ENCODE results near the gene HMMR.

DNA sequence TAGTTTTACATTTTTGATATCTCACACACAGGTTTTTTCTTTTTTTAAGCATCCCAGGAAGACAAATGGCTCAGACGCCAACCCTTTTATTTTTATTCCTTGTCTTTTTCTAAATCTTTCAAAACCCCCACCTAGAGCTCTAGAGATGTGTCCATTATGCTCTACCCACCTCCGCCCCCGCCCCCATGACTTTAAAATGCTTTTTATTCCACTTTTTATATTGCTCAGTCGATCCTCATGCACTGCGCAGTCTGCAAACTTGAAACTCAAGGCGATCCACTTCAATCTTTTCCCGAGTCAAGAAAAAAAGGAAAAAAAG, 44.6 kb downstream of the HMMR start:
- TF ChIP-seq, protein P1, sequence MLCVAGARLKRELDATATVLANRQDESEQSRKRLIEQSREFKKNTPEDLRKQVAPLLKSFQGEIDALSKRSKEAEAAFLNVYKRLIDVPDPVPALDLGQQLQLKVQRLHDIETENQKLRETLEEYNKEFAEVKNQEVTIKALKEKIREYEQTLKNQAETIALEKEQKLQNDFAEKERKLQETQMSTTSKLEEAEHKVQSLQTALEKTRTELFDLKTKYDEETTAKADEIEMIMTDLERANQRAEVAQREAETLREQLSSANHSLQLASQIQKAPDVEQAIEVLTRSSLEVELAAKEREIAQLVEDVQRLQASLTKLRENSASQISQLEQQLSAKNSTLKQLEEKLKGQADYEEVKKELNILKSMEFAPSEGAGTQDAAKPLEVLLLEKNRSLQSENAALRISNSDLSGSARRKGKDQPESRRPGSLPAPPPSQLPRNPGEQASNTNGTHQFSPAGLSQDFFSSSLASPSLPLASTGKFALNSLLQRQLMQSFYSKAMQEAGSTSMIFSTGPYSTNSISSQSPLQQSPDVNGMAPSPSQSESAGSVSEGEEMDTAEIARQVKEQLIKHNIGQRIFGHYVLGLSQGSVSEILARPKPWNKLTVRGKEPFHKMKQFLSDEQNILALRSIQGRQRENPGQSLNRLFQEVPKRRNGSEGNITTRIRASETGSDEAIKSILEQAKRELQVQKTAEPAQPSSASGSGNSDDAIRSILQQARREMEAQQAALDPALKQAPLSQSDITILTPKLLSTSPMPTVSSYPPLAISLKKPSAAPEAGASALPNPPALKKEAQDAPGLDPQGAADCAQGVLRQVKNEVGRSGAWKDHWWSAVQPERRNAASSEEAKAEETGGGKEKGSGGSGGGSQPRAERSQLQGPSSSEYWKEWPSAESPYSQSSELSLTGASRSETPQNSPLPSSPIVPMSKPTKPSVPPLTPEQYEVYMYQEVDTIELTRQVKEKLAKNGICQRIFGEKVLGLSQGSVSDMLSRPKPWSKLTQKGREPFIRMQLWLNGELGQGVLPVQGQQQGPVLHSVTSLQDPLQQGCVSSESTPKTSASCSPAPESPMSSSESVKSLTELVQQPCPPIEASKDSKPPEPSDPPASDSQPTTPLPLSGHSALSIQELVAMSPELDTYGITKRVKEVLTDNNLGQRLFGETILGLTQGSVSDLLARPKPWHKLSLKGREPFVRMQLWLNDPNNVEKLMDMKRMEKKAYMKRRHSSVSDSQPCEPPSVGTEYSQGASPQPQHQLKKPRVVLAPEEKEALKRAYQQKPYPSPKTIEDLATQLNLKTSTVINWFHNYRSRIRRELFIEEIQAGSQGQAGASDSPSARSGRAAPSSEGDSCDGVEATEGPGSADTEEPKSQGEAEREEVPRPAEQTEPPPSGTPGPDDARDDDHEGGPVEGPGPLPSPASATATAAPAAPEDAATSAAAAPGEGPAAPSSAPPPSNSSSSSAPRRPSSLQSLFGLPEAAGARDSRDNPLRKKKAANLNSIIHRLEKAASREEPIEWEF (CRISPR knock-in tag; IDR thresholded peaks at IDR 0.05): no peak
- TF ChIP-seq ZNF184 (CRISPR knock-in tag; IDR thresholded peaks at IDR 0.05) (no peak), CREB1 (IDR thresholded peaks at IDR 0.05) (no peak), CREB1 (CRISPR knock-in tag; IDR thresholded peaks at IDR 0.05) (no peak), HNRNPK (IDR thresholded peaks at IDR 0.05; ENCODE audit: low read depth, low read length, poor library complexity, severe bottlenecking) (no peak), NR2C2 (CRISPR knock-in tag; IDR thresholded peaks at IDR 0.05) (no peak), NR2C2 (tag; IDR thresholded peaks at IDR 0.05) (no peak), RBM22 (IDR thresholded peaks at IDR 0.05; ENCODE audit: low read depth, low read length, poor library complexity, severe bottlenecking) (no peak), TCF7L2 (IDR thresholded peaks at IDR 0.05; ENCODE audit: low read depth, low read length) (no peak), YY1 (IDR thresholded peaks at IDR 0.05; ENCODE audit: borderline replicate concordance in 1 of 3, control insufficient read depth in 1 of 3, extremely low read depth in 1 of 3, insufficient read depth in 3 of 3, insufficient read length in 1 of 3, insufficient replicate concordance in 2 of 3, low read depth in 1 of 3, low read length in 2 of 3) (no peak), FOXK2 (conservative IDR thresholded peaks at IDR 0.05 in 1 of 2, IDR thresholded peaks at IDR 0.05 in 1 of 2; ENCODE audit: low read depth in 2 of 2) (no peak), POLR2A (conservative IDR thresholded peaks at IDR 0.05) (no peak), RB1 (IDR thresholded peaks at IDR 0.05; ENCODE audit: low read depth) (no peak)
- TF ChIP-seq, protein P2, sequence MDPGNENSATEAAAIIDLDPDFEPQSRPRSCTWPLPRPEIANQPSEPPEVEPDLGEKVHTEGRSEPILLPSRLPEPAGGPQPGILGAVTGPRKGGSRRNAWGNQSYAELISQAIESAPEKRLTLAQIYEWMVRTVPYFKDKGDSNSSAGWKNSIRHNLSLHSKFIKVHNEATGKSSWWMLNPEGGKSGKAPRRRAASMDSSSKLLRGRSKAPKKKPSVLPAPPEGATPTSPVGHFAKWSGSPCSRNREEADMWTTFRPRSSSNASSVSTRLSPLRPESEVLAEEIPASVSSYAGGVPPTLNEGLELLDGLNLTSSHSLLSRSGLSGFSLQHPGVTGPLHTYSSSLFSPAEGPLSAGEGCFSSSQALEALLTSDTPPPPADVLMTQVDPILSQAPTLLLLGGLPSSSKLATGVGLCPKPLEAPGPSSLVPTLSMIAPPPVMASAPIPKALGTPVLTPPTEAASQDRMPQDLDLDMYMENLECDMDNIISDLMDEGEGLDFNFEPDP (CRISPR knock-in tag; IDR thresholded peaks at IDR 0.05): no peak
- TF ChIP-seq, protein P3, sequence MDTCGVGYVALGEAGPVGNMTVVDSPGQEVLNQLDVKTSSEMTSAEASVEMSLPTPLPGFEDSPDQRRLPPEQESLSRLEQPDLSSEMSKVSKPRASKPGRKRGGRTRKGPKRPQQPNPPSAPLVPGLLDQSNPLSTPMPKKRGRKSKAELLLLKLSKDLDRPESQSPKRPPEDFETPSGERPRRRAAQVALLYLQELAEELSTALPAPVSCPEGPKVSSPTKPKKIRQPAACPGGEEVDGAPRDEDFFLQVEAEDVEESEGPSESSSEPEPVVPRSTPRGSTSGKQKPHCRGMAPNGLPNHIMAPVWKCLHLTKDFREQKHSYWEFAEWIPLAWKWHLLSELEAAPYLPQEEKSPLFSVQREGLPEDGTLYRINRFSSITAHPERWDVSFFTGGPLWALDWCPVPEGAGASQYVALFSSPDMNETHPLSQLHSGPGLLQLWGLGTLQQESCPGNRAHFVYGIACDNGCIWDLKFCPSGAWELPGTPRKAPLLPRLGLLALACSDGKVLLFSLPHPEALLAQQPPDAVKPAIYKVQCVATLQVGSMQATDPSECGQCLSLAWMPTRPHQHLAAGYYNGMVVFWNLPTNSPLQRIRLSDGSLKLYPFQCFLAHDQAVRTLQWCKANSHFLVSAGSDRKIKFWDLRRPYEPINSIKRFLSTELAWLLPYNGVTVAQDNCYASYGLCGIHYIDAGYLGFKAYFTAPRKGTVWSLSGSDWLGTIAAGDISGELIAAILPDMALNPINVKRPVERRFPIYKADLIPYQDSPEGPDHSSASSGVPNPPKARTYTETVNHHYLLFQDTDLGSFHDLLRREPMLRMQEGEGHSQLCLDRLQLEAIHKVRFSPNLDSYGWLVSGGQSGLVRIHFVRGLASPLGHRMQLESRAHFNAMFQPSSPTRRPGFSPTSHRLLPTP (IDR thresholded peaks at IDR 0.05; ENCODE audit: borderline replicate concordance, extremely low read depth, insufficient read length): no peak

Data from K562 (cell line).